Lower leg skin (tissue), 3 donors: Measurements from ENCODE around the gene RPP30.

Source experiments
- POLR2A ChIP-seq, 2 donors: fragments of 450-650 bp; IDR thresholded peaks; one replicate each; pipeline ENCODE4 v1.6.1; 2016 to 2017; ENCODE audit warnings: antibody characterized with exemption in 2 of 2, mild to moderate bottlenecking in 1 of 2, moderate library complexity in 1 of 2
- TF ChIP-seq, protein P1 (sequence below), 3 donors: fragments of 450-650 bp; IDR thresholded peaks; one replicate each; pipeline ENCODE4 v1.5.1; 2016; ENCODE audit warnings: antibody characterized with exemption in 3 of 3, mild to moderate bottlenecking in 3 of 3, moderate library complexity in 2 of 3

DNA sequence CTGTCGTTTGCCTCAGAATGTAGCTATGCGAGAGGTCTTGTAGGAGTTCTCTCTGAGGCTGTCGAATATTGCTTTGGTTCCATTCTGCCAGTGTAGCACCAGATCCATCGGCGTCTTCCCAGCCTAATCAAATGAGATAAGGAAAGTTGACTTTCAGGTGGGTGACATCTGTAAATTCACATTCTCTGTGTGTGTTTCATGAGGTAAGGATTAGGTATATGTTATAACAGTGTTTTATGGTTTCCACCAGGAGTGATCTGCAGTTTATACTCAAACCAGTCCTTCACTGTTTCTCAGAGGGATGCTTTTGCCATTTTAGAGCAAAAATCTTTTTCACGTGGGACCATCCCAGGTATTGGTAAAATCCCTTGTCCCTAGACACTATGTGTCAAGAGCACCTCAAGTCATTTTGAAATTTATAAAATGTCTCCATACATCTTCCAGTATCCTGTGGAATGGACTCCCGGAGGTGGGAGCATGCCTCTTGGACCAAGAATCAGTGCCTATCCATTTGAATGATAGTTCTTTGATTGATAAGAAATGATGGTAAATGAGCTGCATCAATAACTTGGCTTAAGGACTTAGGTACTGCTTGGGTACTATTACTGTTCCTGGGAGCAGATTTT, 41.2 kb downstream of the RPP30 start:
- TF ChIP-seq, protein P1, sequence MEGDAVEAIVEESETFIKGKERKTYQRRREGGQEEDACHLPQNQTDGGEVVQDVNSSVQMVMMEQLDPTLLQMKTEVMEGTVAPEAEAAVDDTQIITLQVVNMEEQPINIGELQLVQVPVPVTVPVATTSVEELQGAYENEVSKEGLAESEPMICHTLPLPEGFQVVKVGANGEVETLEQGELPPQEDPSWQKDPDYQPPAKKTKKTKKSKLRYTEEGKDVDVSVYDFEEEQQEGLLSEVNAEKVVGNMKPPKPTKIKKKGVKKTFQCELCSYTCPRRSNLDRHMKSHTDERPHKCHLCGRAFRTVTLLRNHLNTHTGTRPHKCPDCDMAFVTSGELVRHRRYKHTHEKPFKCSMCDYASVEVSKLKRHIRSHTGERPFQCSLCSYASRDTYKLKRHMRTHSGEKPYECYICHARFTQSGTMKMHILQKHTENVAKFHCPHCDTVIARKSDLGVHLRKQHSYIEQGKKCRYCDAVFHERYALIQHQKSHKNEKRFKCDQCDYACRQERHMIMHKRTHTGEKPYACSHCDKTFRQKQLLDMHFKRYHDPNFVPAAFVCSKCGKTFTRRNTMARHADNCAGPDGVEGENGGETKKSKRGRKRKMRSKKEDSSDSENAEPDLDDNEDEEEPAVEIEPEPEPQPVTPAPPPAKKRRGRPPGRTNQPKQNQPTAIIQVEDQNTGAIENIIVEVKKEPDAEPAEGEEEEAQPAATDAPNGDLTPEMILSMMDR (IDR thresholded peaks at IDR 0.05), result no peak
- no peak for TF ChIP-seq POLR2A (IDR thresholded peaks at IDR 0.05)
